Keratinocyte (primary cell): Measurements from ENCODE around the gene SMIM35. TPM values are rescaled to one million over a fixed set of nuclear protein-coding genes. Genes with fewer than 3 reads are reported as not detected.

ENCODE experiments used
- DNase-seq: peaks from one replicate; pipeline ENCODE4 v3.0.0-alpha.2; 2011; ENCODE audit warnings: low read depth, missing footprints, low spot score
- FAIRE-seq: peaks from 2 replicates; lab custom pipeline; 2011; peaks lifted over from hg19 to GRCh38; lab: Jason Lieb, UNC
- H2AFZ ChIP-seq: 2 replicates; pipeline ENCODE4 v1.6.0; 2012; ENCODE audit warnings: low read length, control low read depth, inconsistent platforms; ENCODE audit not compliant: control insufficient read depth
- H3K27ac ChIP-seq: 2 replicates; pipeline ENCODE4 v1.5.1; 2011; ENCODE audit warnings: low read length; ENCODE audit not compliant: control insufficient read depth, insufficient read depth
- H3K27me3 ChIP-seq: 3 replicates; pipeline ENCODE4 v1.6.0; 2011; ENCODE audit warnings: low read length; ENCODE audit not compliant: control insufficient read depth, insufficient read depth; ENCODE audit errors: extremely low read depth
- H3K36me3 ChIP-seq, 2 experiments: 2 replicates in 1 of 2; 3 replicates in 1 of 2; pipeline ENCODE4 v1.5.1; 2011; ENCODE audit warnings: low read length in 2 of 2, mild to moderate bottlenecking in 1 of 2; ENCODE audit not compliant: control insufficient read depth in 2 of 2, insufficient read depth in 2 of 2; ENCODE audit errors: extremely low read depth in 1 of 2
- H3K4me1 ChIP-seq: 3 replicates; pipeline ENCODE4 v1.5.1; 2011; ENCODE audit warnings: low read length; ENCODE audit not compliant: control insufficient read depth, insufficient read depth; ENCODE audit errors: extremely low read depth
- H3K4me2 ChIP-seq: 3 replicates; pipeline ENCODE4 v1.6.0; 2011; ENCODE audit warnings: low read depth, low read length; ENCODE audit not compliant: control insufficient read depth, insufficient read depth; ENCODE audit errors: extremely low read depth
- H3K4me3 ChIP-seq, 3 experiments: fragments of 200-600 bp in 1 of 3; sonication (generic) in 1 of 3; 2 replicates in 2 of 3; 3 replicates in 1 of 3; pipeline ENCODE4 v1.5.1; 2011 to 2016; ENCODE audit warnings: low read length in 3 of 3, mild to moderate bottlenecking in 3 of 3, control low read depth in 2 of 3, inconsistent platforms in 1 of 3, low read depth in 1 of 3, mixed read lengths in 1 of 3, mixed run types in 1 of 3, moderate library complexity in 1 of 3; ENCODE audit not compliant: control insufficient read depth in 2 of 3, insufficient read depth in 2 of 3; ENCODE audit errors: extremely low read depth in 1 of 3
- H3K79me2 ChIP-seq: 2 replicates; pipeline ENCODE4 v1.6.0; 2012; ENCODE audit warnings: low read length; ENCODE audit not compliant: control insufficient read depth, insufficient read depth
- H3K9ac ChIP-seq: 3 replicates; pipeline ENCODE4 v1.6.0; 2011; ENCODE audit warnings: low read length; ENCODE audit not compliant: control insufficient read depth, insufficient read depth; ENCODE audit errors: extremely low read depth
- H3K9me1 ChIP-seq: 3 replicates; pipeline ENCODE4 v1.6.0; 2011; ENCODE audit warnings: low read length; ENCODE audit not compliant: control insufficient read depth, insufficient read depth; ENCODE audit errors: extremely low read depth
- H3K9me3 ChIP-seq: 2 replicates; pipeline ENCODE4 v1.5.1; 2012; ENCODE audit warnings: low read depth, low read length; ENCODE audit not compliant: control insufficient read depth
- H4K20me1 ChIP-seq: 3 replicates; pipeline ENCODE4 v1.6.0; 2011; ENCODE audit warnings: low read length; ENCODE audit not compliant: control insufficient read depth, insufficient read depth; ENCODE audit errors: extremely low read depth
- CTCF ChIP-seq, 3 experiments: IDR thresholded peaks in 1 of 3; conservative IDR thresholded peaks in 1 of 3; optimal IDR thresholded peaks in 1 of 3; 2 replicates in 2 of 3; 3 replicates in 1 of 3; pipeline versions ENCODE3 to v1.5.1; 2011; ENCODE audit warnings: low read length in 3 of 3, mild to moderate bottlenecking in 3 of 3, moderate library complexity in 2 of 3, control low read depth in 1 of 3, inconsistent platforms in 1 of 3; ENCODE audit not compliant: insufficient read depth in 2 of 3; ENCODE audit errors: extremely low read depth in 1 of 3
- EZH2 ChIP-seq: IDR thresholded peaks from one replicate; pipeline ENCODE4 v1.6.1; 2012; ENCODE audit warnings: inconsistent platforms, mild to moderate bottlenecking, low read length, moderate library complexity
- dilution Hi-C: fragments of 300-500 bp; cut with MboI; formaldehyde crosslinking; loops from one replicate; pipeline ENCODE4 v1.7.0; 2020; ENCODE audit warnings: low sequenced_read_pairs; ENCODE audit not compliant: extremely low pct_ligation_motif_present
- polyA plus RNA-seq, 5 experiments: library from polyadenylated mRNA; depleted of rRNA in 3 of 5; stranded (reverse) in 3 of 5; stranded (forward) in 1 of 5; unstranded in 1 of 5; fragments of >200 nt; gene quantifications; 1 replicate in 1 of 5; 2 replicates in 3 of 5; 3 replicates in 1 of 5; pipeline versions ENCODE4 v1.2.1 to v1.2.3, GENCODE V29; 2011 to 2012; ENCODE audit warnings: missing spikeins in 2 of 5, low read depth in 1 of 5, low replicate concordance in 1 of 5

The SMIM35 gene
- polyA plus RNA-seq, 1 donor (not counting 4 experiments of a cell fraction or from before 2014, with no cell fraction given): not detected

GRCh38 chr11:118088531-118088930, 1.8 kb upstream of the SMIM35 start:
- DNase-seq (no peak), FAIRE-seq (no peak)
- dilution Hi-C loops: no loop called here
- Histone ChIP-seq H3K9me1 (no peaks in the 10 kb centered on the region), H3K4me2 (no peak overlapping the region), H3K36me3 (no peaks in the 10 kb centered on the region), H3K27me3 (no peaks in the 10 kb centered on the region), H3K4me1 (peaks cover 8% of the 10 kb centered on the region), H3K4me3 (no peak overlapping the region), H3K9ac (no peak overlapping the region), H2AFZ (no peak overlapping the region), H4K20me1 (no peaks in the 10 kb centered on the region), H3K79me2 (no peaks in the 10 kb centered on the region), H3K9me3 (peaks cover 21% of the 10 kb centered on the region), H3K27ac (no peak overlapping the region)
- TF ChIP-seq EZH2: no peak
- TF ChIP-seq CTCF (optimal IDR thresholded peaks at IDR 0.05 in 1 of 3, IDR thresholded peaks at IDR 0.05 in 1 of 3, conservative IDR thresholded peaks at IDR 0.05 in 1 of 3; ENCODE audit: extremely low read depth in 1 of 3, insufficient read depth in 2 of 3, low read length in 3 of 3): no peak

- Histone ChIP-seq H4K20me1 (no peaks in the 10 kb centered on the region), H3K27ac (no peak overlapping the region), H3K9me3 (peaks cover 21% of the 10 kb centered on the region), H3K4me1 (peaks cover 5% of the 10 kb centered on the region), H3K9me1 (no peaks in the 10 kb centered on the region), H3K79me2 (no peaks in the 10 kb centered on the region), H3K4me3 (no peak overlapping the region), H3K27me3 (no peaks in the 10 kb centered on the region), H3K9ac (no peak overlapping the region), H2AFZ (no peak overlapping the region), H3K36me3 (no peaks in the 10 kb centered on the region), H3K4me2 (no peak overlapping the region)
- TF ChIP-seq CTCF (optimal IDR thresholded peaks at IDR 0.05 in 1 of 3, IDR thresholded peaks at IDR 0.05 in 1 of 3, conservative IDR thresholded peaks at IDR 0.05 in 1 of 3; ENCODE audit: extremely low read depth in 1 of 3, insufficient read depth in 2 of 3, low read length in 3 of 3): no peak
- TF ChIP-seq EZH2: no peak
- no peak for DNase-seq
- dilution Hi-C loops: no loop called here
- FAIRE-seq: no peak
Measured at GRCh38 chr11:118087931-118088330, 1.2 kb upstream of the SMIM35 start.
